ENCODE measurements around the gene PPP1CA.
A peak's percentile ranks its signal among the peaks of the same experiment; 100 is the strongest.
"Not testable (repeated sequence)": the region's sequence is repeated elsewhere in the genome, so short reads cannot be mapped to it uniquely, and the experiment has no call there.

Gene PPP1CA

DNA sequence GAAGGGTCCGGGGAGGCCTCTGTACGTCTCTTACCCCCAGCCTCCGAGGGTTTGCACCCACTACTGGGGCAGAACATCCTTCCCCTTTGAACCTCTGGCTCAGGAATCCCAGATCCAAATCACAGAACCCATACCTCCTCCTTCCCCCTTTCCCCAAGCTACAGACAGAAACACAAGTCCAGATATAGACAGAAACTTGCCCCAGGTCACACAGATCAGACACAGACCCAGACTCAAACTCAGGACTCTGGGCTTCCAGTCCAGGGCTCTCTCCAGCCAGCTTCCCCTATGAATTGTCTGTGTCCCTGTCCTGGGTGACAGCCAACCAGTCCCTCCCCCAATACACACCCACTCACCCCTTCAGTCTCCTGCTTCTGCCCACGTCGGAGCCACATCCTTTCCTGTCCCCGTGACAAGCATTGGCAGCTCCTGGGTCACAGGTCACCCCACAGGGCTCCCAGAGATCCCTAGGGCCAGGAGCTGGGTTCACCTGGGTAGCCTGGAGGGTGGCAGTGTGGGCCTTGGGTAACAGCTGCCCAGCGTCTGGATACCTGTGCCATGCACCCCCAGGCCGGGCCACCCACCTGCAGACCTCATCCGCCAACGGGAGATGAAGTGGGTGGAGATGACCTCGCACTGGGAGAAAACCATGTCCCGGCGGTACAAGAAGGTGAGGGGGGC lies 3.0 kb upstream of the PPP1CA start:
- Histone ChIP-seq H3K27ac (ENCODE audit: low read length) (peak overlapping the region; percentile 89), H3K4me1 (ENCODE audit: insufficient read depth, low read length) (peaks cover 90% of the 10 kb centered on the region), H3K4me2 (ENCODE audit: insufficient read depth, low read length) (peak overlapping the region; percentile 82), H3K9me3 (ENCODE audit: insufficient read depth, low read length, severe bottlenecking) (no peaks in the 10 kb centered on the region), H3K9ac (ENCODE audit: low read depth, low read length) (peak overlapping the region; percentile 99), H3K4me3 (ENCODE audit: low read depth in 1 of 2, low read length in 2 of 2) (peak overlapping the region; percentile 86 to 97), H3K27me3 (ENCODE audit: insufficient read depth, low read length, poor library complexity) (no peaks in the 10 kb centered on the region), H3K36me3 (ENCODE audit: insufficient read depth, low read length) (peaks cover 56% of the 10 kb centered on the region), H3K79me2 (ENCODE audit: insufficient read depth, low read length) (peaks cover 80% of the 10 kb centered on the region), H2AFZ (ENCODE audit: low read depth, low read length) (no peak overlapping the region), H4K20me1 (ENCODE audit: insufficient read depth, low read length) (peaks cover 15% of the 10 kb centered on the region)
- DNase-seq, result peak; percentile 65
- TF ChIP-seq, protein P1, sequence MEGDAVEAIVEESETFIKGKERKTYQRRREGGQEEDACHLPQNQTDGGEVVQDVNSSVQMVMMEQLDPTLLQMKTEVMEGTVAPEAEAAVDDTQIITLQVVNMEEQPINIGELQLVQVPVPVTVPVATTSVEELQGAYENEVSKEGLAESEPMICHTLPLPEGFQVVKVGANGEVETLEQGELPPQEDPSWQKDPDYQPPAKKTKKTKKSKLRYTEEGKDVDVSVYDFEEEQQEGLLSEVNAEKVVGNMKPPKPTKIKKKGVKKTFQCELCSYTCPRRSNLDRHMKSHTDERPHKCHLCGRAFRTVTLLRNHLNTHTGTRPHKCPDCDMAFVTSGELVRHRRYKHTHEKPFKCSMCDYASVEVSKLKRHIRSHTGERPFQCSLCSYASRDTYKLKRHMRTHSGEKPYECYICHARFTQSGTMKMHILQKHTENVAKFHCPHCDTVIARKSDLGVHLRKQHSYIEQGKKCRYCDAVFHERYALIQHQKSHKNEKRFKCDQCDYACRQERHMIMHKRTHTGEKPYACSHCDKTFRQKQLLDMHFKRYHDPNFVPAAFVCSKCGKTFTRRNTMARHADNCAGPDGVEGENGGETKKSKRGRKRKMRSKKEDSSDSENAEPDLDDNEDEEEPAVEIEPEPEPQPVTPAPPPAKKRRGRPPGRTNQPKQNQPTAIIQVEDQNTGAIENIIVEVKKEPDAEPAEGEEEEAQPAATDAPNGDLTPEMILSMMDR (IDR thresholded peaks at IDR 0.05; ENCODE audit: borderline replicate concordance, extremely low read depth, low read length, poor library complexity, severe bottlenecking), result no peak
- TF ChIP-seq EZH2 (IDR thresholded peaks at IDR 0.05; ENCODE audit: borderline replicate concordance, low read depth, low read length, severe bottlenecking), result no peak
- no peak for ATAC-seq (ENCODE audit: insufficient read depth, low read depth)

DNA sequence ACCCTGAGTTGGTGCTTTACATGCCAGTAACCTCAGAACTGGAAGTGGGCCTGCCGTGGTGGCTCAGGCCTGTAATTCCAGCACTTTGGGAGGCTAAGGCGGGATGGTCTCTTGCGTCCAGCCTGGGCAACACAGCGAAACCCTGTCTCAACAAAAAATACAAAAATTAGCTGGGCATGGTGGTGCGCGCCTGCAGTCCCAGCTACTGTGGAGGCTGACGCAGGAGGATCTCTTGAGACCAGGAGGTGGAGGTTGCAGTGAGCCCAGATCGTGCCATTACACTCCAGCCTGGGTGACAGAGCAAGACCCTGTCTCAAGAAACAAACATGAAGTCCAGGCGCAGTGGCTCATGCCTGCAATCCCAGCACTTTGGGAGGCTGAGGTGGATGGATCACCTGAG lies 1.4 kb upstream of the PPP1CA start:
- not testable (repeated sequence) for DNase-seq; H2AFZ ChIP-seq (ENCODE audit: low read depth, low read length); H3K27me3 ChIP-seq (ENCODE audit: insufficient read depth, low read length, poor library complexity); H3K9me3 ChIP-seq (ENCODE audit: insufficient read depth, low read length, severe bottlenecking); ATAC-seq (ENCODE audit: insufficient read depth, low read depth)
- Histone ChIP-seq H3K4me3 (ENCODE audit: low read depth in 1 of 2, low read length in 2 of 2) (peak overlapping the region; percentile 86 to 97; a peak in 2 of 4 replicates), H3K27ac (ENCODE audit: low read length) (peak overlapping the region; percentile 89), H3K9ac (ENCODE audit: low read depth, low read length) (peak overlapping the region; percentile 99), H3K4me2 (ENCODE audit: insufficient read depth, low read length) (peak overlapping the region; percentile 82), H3K79me2 (ENCODE audit: insufficient read depth, low read length) (peaks cover 95% of the 10 kb centered on the region), H3K36me3 (ENCODE audit: insufficient read depth, low read length) (peaks cover 71% of the 10 kb centered on the region), H3K4me1 (ENCODE audit: insufficient read depth, low read length) (peaks cover 90% of the 10 kb centered on the region), H4K20me1 (ENCODE audit: insufficient read depth, low read length) (peaks cover 30% of the 10 kb centered on the region)

- not testable (repeated sequence) for ATAC-seq (ENCODE audit: insufficient read depth, low read depth); H3K9me3 ChIP-seq (ENCODE audit: insufficient read depth, low read length, severe bottlenecking); H2AFZ ChIP-seq (ENCODE audit: low read depth, low read length); H3K27me3 ChIP-seq (ENCODE audit: insufficient read depth, low read length, poor library complexity); DNase-seq
- H3K4me2 ChIP-seq (ENCODE audit: insufficient read depth, low read length), result peak overlapping the region; percentile 82
- H3K36me3 ChIP-seq (ENCODE audit: insufficient read depth, low read length), result peaks cover 72% of the 10 kb centered on the region
- H3K4me1 ChIP-seq (ENCODE audit: insufficient read depth, low read length), result peaks cover 90% of the 10 kb centered on the region
- peak overlapping the region; percentile 99 for H3K9ac ChIP-seq (ENCODE audit: low read depth, low read length)
- H3K27ac ChIP-seq (ENCODE audit: low read length), result peak overlapping the region; percentile 89
- H4K20me1 ChIP-seq (ENCODE audit: insufficient read depth, low read length), result peaks cover 37% of the 10 kb centered on the region
- peak overlapping the region in 1 of 2 experiments; percentile 86; a peak in 1 of 4 replicates for H3K4me3 ChIP-seq (ENCODE audit: low read depth in 1 of 2, low read length in 2 of 2)
- H3K79me2 ChIP-seq (ENCODE audit: insufficient read depth, low read length), result peaks cover 95% of the 10 kb centered on the region
Observed at GRCh38 chr11:67402192-67402839, 658 bp upstream of the PPP1CA start.

- H3K4me2 ChIP-seq (ENCODE audit: insufficient read depth, low read length), result peak overlapping the region; percentile 89
- H3K4me3 ChIP-seq (ENCODE audit: low read depth in 1 of 2, low read length in 2 of 2), result peak overlapping the region; percentile 90 to 91
- H3K79me2 ChIP-seq (ENCODE audit: insufficient read depth, low read length), result peaks cover 95% of the 10 kb centered on the region
- H3K4me1 ChIP-seq (ENCODE audit: insufficient read depth, low read length), result peaks cover 90% of the 10 kb centered on the region
- peak; percentile 57 for DNase-seq
- H2AFZ ChIP-seq (ENCODE audit: low read depth, low read length), result peak overlapping the region; percentile 45; the same call in 1 of the 2 replicates
- peak overlapping the region; percentile 98 for H3K9ac ChIP-seq (ENCODE audit: low read depth, low read length)
- peak; percentile 3 for ATAC-seq (ENCODE audit: insufficient read depth, low read depth)
- H3K27me3 ChIP-seq (ENCODE audit: insufficient read depth, low read length, poor library complexity), result no peaks in the 10 kb centered on the region
- H3K27ac ChIP-seq (ENCODE audit: low read length), result peak overlapping the region; percentile 88
- TF ChIP-seq, protein P1 (IDR thresholded peaks at IDR 0.05; ENCODE audit: borderline replicate concordance, extremely low read depth, low read length, poor library complexity, severe bottlenecking), result no peak
- no peak for TF ChIP-seq EZH2 (IDR thresholded peaks at IDR 0.05; ENCODE audit: borderline replicate concordance, low read depth, low read length, severe bottlenecking)
- peaks cover 72% of the 10 kb centered on the region for H3K36me3 ChIP-seq (ENCODE audit: insufficient read depth, low read length)
- H4K20me1 ChIP-seq (ENCODE audit: insufficient read depth, low read length), result peaks cover 49% of the 10 kb centered on the region
- H3K9me3 ChIP-seq (ENCODE audit: insufficient read depth, low read length, severe bottlenecking), result no peaks in the 10 kb centered on the region
Observed at GRCh38 chr11:67400942-67401494, 640 bp downstream of the PPP1CA start.
